ENCODE data around the gene WNT9A.

- no peak for TF ChIP-seq CTCF (conservative IDR thresholded peaks at IDR 0.05; ENCODE audit: low read length)
- TF ChIP-seq EZH2phosphoT487 (IDR thresholded peaks at IDR 0.05; ENCODE audit: borderline replicate concordance, low read depth, low read length): no peak
Observed at GRCh38 chr1:227938276-227938675, 9.5 kb downstream of the WNT9A start.
